ENCODE data around the gene NOS3. TPM values are rescaled to one million over a fixed set of nuclear protein-coding genes. Genes with fewer than 3 reads are reported as not detected.

Gene NOS3
- 1 to 10 TPM; 5.8 to 6.1 TPM for total RNA-seq

- Mint-ChIP-seq H3K4me1 (peaks cover 17% of the 10 kb centered on the region), H3K27me3 (peaks cover 15% of the 10 kb centered on the region), H3K4me3 (no peak within 1 kb of the TSS), H3K36me3 (peaks cover 2% of the 10 kb centered on the region), H3K9me3 (peaks cover 20% of the 10 kb centered on the region), H3K27ac (no peak within 1 kb of the TSS)
- DNase-seq = no peak
Observed at GRCh38 chr7:150990416-150991186, at the start of gene NOS3. NOS3 (plus strand) TSS chr7:150991017; CDS start chr7:150993804, 2,787 bp downstream.

- Mint-ChIP-seq H3K27ac (peak overlapping the region; percentile 36), H3K36me3 (no peaks in the 10 kb centered on the region), H3K9me3 (no peaks in the 10 kb centered on the region), H3K27me3 (peaks cover 4% of the 10 kb centered on the region), H3K4me1 (peaks cover 34% of the 10 kb centered on the region), H3K4me3 (no peak overlapping the region)
- DNase-seq = no peak
Observed at GRCh38 chr7:150941351-150942000, 49.3 kb upstream of the NOS3 start.

GRCh38 chr7:150942001-150942590 is 48.7 kb upstream of the NOS3 start:
- Mint-ChIP-seq H3K27ac (no peak overlapping the region), H3K4me1 (peaks cover 36% of the 10 kb centered on the region), H3K36me3 (no peaks in the 10 kb centered on the region), H3K9me3 (no peaks in the 10 kb centered on the region), H3K4me3 (no peak overlapping the region), H3K27me3 (peaks cover 8% of the 10 kb centered on the region)
- DNase-seq = peak; percentile 56

- H3K27me3 Mint-ChIP-seq = peaks cover 9% of the 10 kb centered on the region
- H3K4me1 Mint-ChIP-seq = peaks cover 30% of the 10 kb centered on the region
- no peak overlapping the region for H3K27ac Mint-ChIP-seq
- no peak overlapping the region for H3K4me3 Mint-ChIP-seq
- no peak for DNase-seq
- H3K36me3 Mint-ChIP-seq = no peaks in the 10 kb centered on the region
- no peaks in the 10 kb centered on the region for H3K9me3 Mint-ChIP-seq
Observed at GRCh38 chr7:150942591-150943452, 48.0 kb upstream of the NOS3 start.

GRCh38 chr7:150943453-150943814 is 47.4 kb upstream of the NOS3 start:
- Mint-ChIP-seq H3K36me3 (no peaks in the 10 kb centered on the region), H3K27ac (no peak overlapping the region), H3K27me3 (peaks cover 15% of the 10 kb centered on the region), H3K4me3 (no peak overlapping the region), H3K4me1 (peaks cover 23% of the 10 kb centered on the region), H3K9me3 (no peaks in the 10 kb centered on the region)
- no peak for DNase-seq

GRCh38 chr7:150944066-150945042 is 46.5 kb upstream of the NOS3 start:
- H3K4me3 Mint-ChIP-seq = no peak overlapping the region

GRCh38 chr7:150945171-150945852 is 45.5 kb upstream of the NOS3 start:
- H3K4me1 Mint-ChIP-seq = peaks cover 19% of the 10 kb centered on the region
- peaks cover 19% of the 10 kb centered on the region for H3K27me3 Mint-ChIP-seq
- no peaks in the 10 kb centered on the region for H3K9me3 Mint-ChIP-seq
- no peak for DNase-seq
- H3K4me3 Mint-ChIP-seq = no peak overlapping the region
- no peaks in the 10 kb centered on the region for H3K36me3 Mint-ChIP-seq
- no peak overlapping the region for H3K27ac Mint-ChIP-seq

More at GRCh38 chr7:150944066-150945042, 46.5 kb upstream of the NOS3 start:
- H3K36me3 Mint-ChIP-seq = no peaks in the 10 kb centered on the region
- no peak overlapping the region for H3K27ac Mint-ChIP-seq
- H3K9me3 Mint-ChIP-seq = no peaks in the 10 kb centered on the region
- no peak for DNase-seq
- peaks cover 18% of the 10 kb centered on the region for H3K4me1 Mint-ChIP-seq
- H3K27me3 Mint-ChIP-seq = peaks cover 19% of the 10 kb centered on the region

GRCh38 chr7:150945853-150946420 is 44.9 kb upstream of the NOS3 start:
- Mint-ChIP-seq H3K4me3 (no peak overlapping the region), H3K9me3 (no peaks in the 10 kb centered on the region), H3K27ac (no peak overlapping the region), H3K4me1 (peaks cover 19% of the 10 kb centered on the region), H3K36me3 (no peaks in the 10 kb centered on the region), H3K27me3 (peaks cover 19% of the 10 kb centered on the region)
- DNase-seq = no peak

- Mint-ChIP-seq H3K4me3 (no peak overlapping the region), H3K4me1 (peaks cover 17% of the 10 kb centered on the region), H3K27me3 (peaks cover 19% of the 10 kb centered on the region), H3K36me3 (no peaks in the 10 kb centered on the region), H3K9me3 (no peaks in the 10 kb centered on the region), H3K27ac (no peak overlapping the region)
- DNase-seq = no peak
Observed at GRCh38 chr7:150946421-150947240, 44.2 kb upstream of the NOS3 start.

- Mint-ChIP-seq H3K4me1 (peaks cover 11% of the 10 kb centered on the region), H3K36me3 (no peaks in the 10 kb centered on the region), H3K27me3 (peaks cover 19% of the 10 kb centered on the region), H3K9me3 (no peaks in the 10 kb centered on the region), H3K27ac (no peak overlapping the region), H3K4me3 (no peak overlapping the region)
- no peak for DNase-seq
Observed at GRCh38 chr7:150947241-150947745, 43.5 kb upstream of the NOS3 start.

GRCh38 chr7:150947761-150948651 is 42.8 kb upstream of the NOS3 start:
- peaks cover 5% of the 10 kb centered on the region for H3K4me1 Mint-ChIP-seq
- no peaks in the 10 kb centered on the region for H3K36me3 Mint-ChIP-seq
- H3K4me3 Mint-ChIP-seq = no peak overlapping the region
- no peak overlapping the region for H3K27ac Mint-ChIP-seq
- no peaks in the 10 kb centered on the region for H3K9me3 Mint-ChIP-seq
- peaks cover 19% of the 10 kb centered on the region for H3K27me3 Mint-ChIP-seq
- DNase-seq = no peak

- DNase-seq = no peak
- H3K9me3 Mint-ChIP-seq = no peaks in the 10 kb centered on the region
- no peak overlapping the region for H3K27ac Mint-ChIP-seq
- peaks cover 5% of the 10 kb centered on the region for H3K4me1 Mint-ChIP-seq
- peaks cover 19% of the 10 kb centered on the region for H3K27me3 Mint-ChIP-seq
- no peak overlapping the region for H3K4me3 Mint-ChIP-seq
- no peaks in the 10 kb centered on the region for H3K36me3 Mint-ChIP-seq
Observed at GRCh38 chr7:150948791-150949251, 42.0 kb upstream of the NOS3 start.
